OCI-LY1 (cell line): ENCODE measurements around the gene SEC22C.

Experiments
- H2AFZ ChIP-seq: fragments of 200-600 bp; sonication (generic), shearing (Covaris generic); 2 replicates; pipeline ENCODE4 v1.6.0; 2014; ENCODE audit warnings: antibody characterized with exemption, mild to moderate bottlenecking, low read length
- H3F3A ChIP-seq: fragments of 200-600 bp; sonication (generic), shearing (Covaris generic); 2 replicates; pipeline ENCODE4 v1.6.0; 2014; ENCODE audit warnings: mild to moderate bottlenecking, antibody characterized with exemption, low read length, moderate library complexity; ENCODE audit not compliant: insufficient read depth
- H3K27ac ChIP-seq: fragments of 200-600 bp; sonication (generic); 2 replicates; pipeline ENCODE4 v1.5.1; 2014; ENCODE audit warnings: low read length, mixed run types, mild to moderate bottlenecking, low read depth; ENCODE audit not compliant: poor library complexity, severe bottlenecking
- H3K27me3 ChIP-seq: fragments of 200-600 bp; sonication (generic); 2 replicates; pipeline ENCODE4 v1.6.0; 2014; ENCODE audit warnings: antibody characterized with exemption, mild to moderate bottlenecking, low read length, moderate library complexity; ENCODE audit not compliant: insufficient read depth
- H3K36me3 ChIP-seq: fragments of 200-600 bp; sonication (generic); 2 replicates; pipeline ENCODE4 v1.6.1; 2014; ENCODE audit warnings: mild to moderate bottlenecking, antibody characterized with exemption, low read length, moderate library complexity, mixed read lengths; ENCODE audit not compliant: insufficient read depth
- H3K4me1 ChIP-seq: fragments of 200-600 bp; sonication (generic); 2 replicates; pipeline ENCODE4 v1.5.1; 2014; ENCODE audit warnings: mild to moderate bottlenecking, low read length, moderate library complexity; ENCODE audit not compliant: insufficient read depth, severe bottlenecking
- H3K4me2 ChIP-seq: fragments of 200-600 bp; sonication (generic), shearing (Covaris generic); 2 replicates; pipeline ENCODE4 v1.6.1; 2014; ENCODE audit warnings: low read length
- H3K4me3 ChIP-seq: fragments of 200-600 bp; sonication (generic); 2 replicates; pipeline ENCODE4 v1.5.1; 2014; ENCODE audit warnings: low read length, low read depth, mild to moderate bottlenecking, mixed read lengths; ENCODE audit not compliant: poor library complexity, severe bottlenecking
- H3K79me2 ChIP-seq: fragments of 200-600 bp; shearing (Covaris generic); 2 replicates; pipeline ENCODE4 v1.6.1; 2016; ENCODE audit warnings: mixed run types, low read length, mixed read lengths; ENCODE audit not compliant: insufficient read depth
- H3K9ac ChIP-seq: fragments of 200-600 bp; sonication (generic), shearing (Covaris generic); 2 replicates; pipeline ENCODE4 v1.6.1; 2014; ENCODE audit warnings: mild to moderate bottlenecking, low read length, mixed read lengths
- H3K9me2 ChIP-seq: fragments of 200-600 bp; sonication (generic), shearing (Covaris generic); 2 replicates; pipeline ENCODE4 v1.6.1; 2014; ENCODE audit warnings: low read depth, mild to moderate bottlenecking, low read length, mixed read lengths
- H3K9me3 ChIP-seq: fragments of 200-600 bp; shearing (Covaris generic); 2 replicates; pipeline ENCODE4 v1.6.1; 2014; ENCODE audit warnings: low read length, mixed read lengths
- H4K20me1 ChIP-seq: fragments of 200-600 bp; sonication (generic), shearing (Covaris generic); 2 replicates; pipeline ENCODE4 v1.6.0; 2016; ENCODE audit warnings: mild to moderate bottlenecking, low read length; ENCODE audit not compliant: insufficient read depth
- EZH2 ChIP-seq: fragments of 200-600 bp; sonication (generic), shearing (Covaris generic); IDR thresholded peaks from 2 replicates; pipeline ENCODE4 v1.8.0; 2017; ENCODE audit warnings: borderline replicate concordance, mixed run types, mild to moderate bottlenecking, antibody characterized with exemption, low read length, moderate library complexity, mixed read lengths
- TF ChIP-seq, protein P1 (sequence below): fragments of 200-600 bp; sonication (generic), shearing (Covaris generic); IDR thresholded peaks from 2 replicates; pipeline ENCODE4 v1.5.1; 2017; ENCODE audit warnings: mild to moderate bottlenecking, antibody characterized with exemption, low read length, moderate library complexity, mixed read lengths

SEC22C gene

DNA sequence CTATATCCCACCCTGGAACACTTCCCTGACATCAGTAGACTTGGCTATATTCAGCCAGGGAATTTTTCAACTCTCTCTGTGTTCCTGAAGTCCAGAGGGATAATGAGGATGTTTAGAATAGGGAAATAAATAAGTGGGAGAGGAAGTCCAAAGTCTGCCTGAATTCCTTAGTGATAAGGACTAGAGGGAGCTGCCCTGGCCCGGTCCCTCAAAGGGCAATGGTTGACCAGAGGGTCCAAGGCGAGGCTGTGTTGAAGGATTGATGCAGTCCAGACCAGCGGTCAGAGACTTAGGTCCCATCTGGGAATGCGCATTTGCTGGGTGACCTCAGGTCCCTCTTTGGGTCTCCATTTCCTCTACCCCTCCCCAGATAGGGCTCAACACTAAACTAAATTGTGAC lies 71.4 kb downstream of the SEC22C start:
- H3K36me3 ChIP-seq, result no peaks in the 10 kb centered on the region

DNA sequence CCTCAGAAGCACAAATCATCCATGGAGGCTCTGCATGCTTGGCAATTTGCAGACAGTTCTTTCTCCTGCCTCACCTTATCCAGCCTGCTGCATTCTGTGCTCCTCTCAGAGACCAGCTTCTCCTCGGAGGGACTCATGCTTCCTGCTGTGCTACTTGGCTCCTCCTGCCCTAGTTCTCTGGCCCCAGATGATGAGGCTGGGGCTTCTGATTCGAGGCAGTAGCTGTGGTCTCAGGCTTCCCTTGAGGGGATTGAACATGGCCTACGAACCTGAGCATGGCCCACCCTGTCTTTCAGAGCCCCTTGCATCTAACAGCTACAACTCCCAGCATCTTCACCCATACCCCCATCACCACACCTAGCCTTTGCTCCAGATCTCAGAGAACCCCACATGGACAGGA lies 72.7 kb downstream of the SEC22C start:
- Histone ChIP-seq H3K9me3 (no peaks in the 10 kb centered on the region), H3K4me2 (no peak overlapping the region), H3K79me2 (no peaks in the 10 kb centered on the region), H2AFZ (no peak overlapping the region), H3K9me2 (no peaks in the 10 kb centered on the region), H3K27ac (no peak overlapping the region), H3K9ac (no peak overlapping the region), H3K4me3 (no peak overlapping the region), H3F3A (no peaks in the 10 kb centered on the region), H4K20me1 (no peaks in the 10 kb centered on the region), H3K4me1 (no peaks in the 10 kb centered on the region), H3K27me3 (no peaks in the 10 kb centered on the region; the same call in 1 of the 2 replicates), H3K36me3 (no peaks in the 10 kb centered on the region)
- TF ChIP-seq, protein P1, sequence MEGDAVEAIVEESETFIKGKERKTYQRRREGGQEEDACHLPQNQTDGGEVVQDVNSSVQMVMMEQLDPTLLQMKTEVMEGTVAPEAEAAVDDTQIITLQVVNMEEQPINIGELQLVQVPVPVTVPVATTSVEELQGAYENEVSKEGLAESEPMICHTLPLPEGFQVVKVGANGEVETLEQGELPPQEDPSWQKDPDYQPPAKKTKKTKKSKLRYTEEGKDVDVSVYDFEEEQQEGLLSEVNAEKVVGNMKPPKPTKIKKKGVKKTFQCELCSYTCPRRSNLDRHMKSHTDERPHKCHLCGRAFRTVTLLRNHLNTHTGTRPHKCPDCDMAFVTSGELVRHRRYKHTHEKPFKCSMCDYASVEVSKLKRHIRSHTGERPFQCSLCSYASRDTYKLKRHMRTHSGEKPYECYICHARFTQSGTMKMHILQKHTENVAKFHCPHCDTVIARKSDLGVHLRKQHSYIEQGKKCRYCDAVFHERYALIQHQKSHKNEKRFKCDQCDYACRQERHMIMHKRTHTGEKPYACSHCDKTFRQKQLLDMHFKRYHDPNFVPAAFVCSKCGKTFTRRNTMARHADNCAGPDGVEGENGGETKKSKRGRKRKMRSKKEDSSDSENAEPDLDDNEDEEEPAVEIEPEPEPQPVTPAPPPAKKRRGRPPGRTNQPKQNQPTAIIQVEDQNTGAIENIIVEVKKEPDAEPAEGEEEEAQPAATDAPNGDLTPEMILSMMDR, result no peak
- TF ChIP-seq EZH2, result no peak

More for the DNA sequence above, 71.4 kb downstream of the SEC22C start:
- Histone ChIP-seq H3K79me2 (no peaks in the 10 kb centered on the region), H3K27ac (no peak overlapping the region), H2AFZ (no peak overlapping the region), H3K27me3 (no peaks in the 10 kb centered on the region; the same call in 1 of the 2 replicates), H3K4me1 (no peaks in the 10 kb centered on the region), H3F3A (no peaks in the 10 kb centered on the region), H3K9me3 (no peaks in the 10 kb centered on the region), H3K4me3 (no peak overlapping the region), H3K4me2 (no peak overlapping the region), H3K9ac (no peak overlapping the region), H3K9me2 (no peaks in the 10 kb centered on the region), H4K20me1 (no peaks in the 10 kb centered on the region)
- no peak for TF ChIP-seq EZH2
- TF ChIP-seq, protein P1, result no peak

DNA sequence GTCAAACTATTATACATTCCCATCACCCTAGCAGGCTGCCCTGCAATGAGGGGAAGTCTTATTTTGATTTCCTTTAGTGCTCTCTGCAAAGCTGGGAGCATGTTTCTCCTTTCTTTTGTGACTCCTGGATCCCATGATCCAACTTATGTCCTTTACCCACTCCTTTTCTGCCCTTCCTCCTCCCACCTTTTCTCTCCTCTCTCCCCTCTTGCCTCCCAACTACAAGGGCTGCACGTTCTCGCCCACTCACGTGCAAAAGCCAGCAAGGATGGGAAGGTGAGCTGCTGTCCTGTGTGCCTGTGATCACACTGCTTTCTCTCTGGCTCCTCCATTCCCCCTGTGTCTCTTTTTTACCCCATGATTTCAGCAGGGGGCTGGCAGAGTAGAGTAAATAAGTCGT lies 73.2 kb downstream of the SEC22C start:
- TF ChIP-seq EZH2, result no peak
- TF ChIP-seq, protein P1, result no peak
- Histone ChIP-seq H3K4me1 (no peaks in the 10 kb centered on the region), H3K9me2 (no peaks in the 10 kb centered on the region), H3K4me3 (no peak overlapping the region), H3K27me3 (no peaks in the 10 kb centered on the region; the same call in 1 of the 2 replicates), H3K9ac (no peak overlapping the region), H3K27ac (no peak overlapping the region), H3K9me3 (no peaks in the 10 kb centered on the region), H2AFZ (no peak overlapping the region), H3K79me2 (no peaks in the 10 kb centered on the region), H4K20me1 (no peaks in the 10 kb centered on the region), H3F3A (no peaks in the 10 kb centered on the region), H3K4me2 (no peak overlapping the region), H3K36me3 (no peaks in the 10 kb centered on the region)
